ENCODE data around the gene VASP.

DNA sequence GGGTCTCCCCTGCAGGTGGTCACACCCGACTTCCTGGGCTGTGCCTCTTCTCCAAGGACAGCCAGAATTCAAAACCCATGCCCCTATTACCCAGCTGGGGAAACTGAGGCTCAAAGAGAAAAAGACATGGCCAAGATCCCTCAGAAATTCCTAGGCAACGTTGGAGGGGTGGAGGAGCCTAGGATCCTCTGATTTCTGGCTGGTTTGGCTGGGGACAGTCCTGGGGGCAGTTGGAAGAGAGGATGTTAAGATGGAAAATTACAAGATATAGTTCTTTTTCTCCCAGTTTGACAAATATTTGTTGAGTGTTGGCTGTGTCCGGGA lies 2.4 kb downstream of the VASP start:
- no peak for TF ChIP-seq CTCF (IDR thresholded peaks at IDR 0.05)
- no peak for TF ChIP-seq ELK1 (IDR thresholded peaks at IDR 0.05; ENCODE audit: low read depth, low read length)
- TF ChIP-seq, protein P1, sequence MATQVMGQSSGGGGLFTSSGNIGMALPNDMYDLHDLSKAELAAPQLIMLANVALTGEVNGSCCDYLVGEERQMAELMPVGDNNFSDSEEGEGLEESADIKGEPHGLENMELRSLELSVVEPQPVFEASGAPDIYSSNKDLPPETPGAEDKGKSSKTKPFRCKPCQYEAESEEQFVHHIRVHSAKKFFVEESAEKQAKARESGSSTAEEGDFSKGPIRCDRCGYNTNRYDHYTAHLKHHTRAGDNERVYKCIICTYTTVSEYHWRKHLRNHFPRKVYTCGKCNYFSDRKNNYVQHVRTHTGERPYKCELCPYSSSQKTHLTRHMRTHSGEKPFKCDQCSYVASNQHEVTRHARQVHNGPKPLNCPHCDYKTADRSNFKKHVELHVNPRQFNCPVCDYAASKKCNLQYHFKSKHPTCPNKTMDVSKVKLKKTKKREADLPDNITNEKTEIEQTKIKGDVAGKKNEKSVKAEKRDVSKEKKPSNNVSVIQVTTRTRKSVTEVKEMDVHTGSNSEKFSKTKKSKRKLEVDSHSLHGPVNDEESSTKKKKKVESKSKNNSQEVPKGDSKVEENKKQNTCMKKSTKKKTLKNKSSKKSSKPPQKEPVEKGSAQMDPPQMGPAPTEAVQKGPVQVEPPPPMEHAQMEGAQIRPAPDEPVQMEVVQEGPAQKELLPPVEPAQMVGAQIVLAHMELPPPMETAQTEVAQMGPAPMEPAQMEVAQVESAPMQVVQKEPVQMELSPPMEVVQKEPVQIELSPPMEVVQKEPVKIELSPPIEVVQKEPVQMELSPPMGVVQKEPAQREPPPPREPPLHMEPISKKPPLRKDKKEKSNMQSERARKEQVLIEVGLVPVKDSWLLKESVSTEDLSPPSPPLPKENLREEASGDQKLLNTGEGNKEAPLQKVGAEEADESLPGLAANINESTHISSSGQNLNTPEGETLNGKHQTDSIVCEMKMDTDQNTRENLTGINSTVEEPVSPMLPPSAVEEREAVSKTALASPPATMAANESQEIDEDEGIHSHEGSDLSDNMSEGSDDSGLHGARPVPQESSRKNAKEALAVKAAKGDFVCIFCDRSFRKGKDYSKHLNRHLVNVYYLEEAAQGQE (IDR thresholded peaks at IDR 0.05) = no peak
- no peak for TF ChIP-seq USF2 (IDR thresholded peaks at IDR 0.05)
- TF ChIP-seq RAD21 (conservative IDR thresholded peaks at IDR 0.05 in 1 of 2, IDR thresholded peaks at IDR 0.05 in 1 of 2) = no peak
- no peak for TF ChIP-seq CHD2 (IDR thresholded peaks at IDR 0.05; ENCODE audit: low read length, partially characterized antibody)
- no peak for TF ChIP-seq BHLHE40 (IDR thresholded peaks at IDR 0.05; ENCODE audit: low read depth, low read length)
- no peak for TF ChIP-seq MAZ (IDR thresholded peaks at IDR 0.05; ENCODE audit: borderline replicate concordance, low read depth, low read length)
- TF ChIP-seq, protein P2, sequence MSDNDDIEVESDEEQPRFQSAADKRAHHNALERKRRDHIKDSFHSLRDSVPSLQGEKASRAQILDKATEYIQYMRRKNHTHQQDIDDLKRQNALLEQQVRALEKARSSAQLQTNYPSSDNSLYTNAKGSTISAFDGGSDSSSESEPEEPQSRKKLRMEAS (IDR thresholded peaks at IDR 0.05) = no peak
- no peak for TF ChIP-seq POLR2A (IDR thresholded peaks at IDR 0.05; ENCODE audit: low read length)

Measured in A549 (cell line).